Colonic mucosa (tissue), 4 donors: Measurements from ENCODE around the gene GABRG3. TPM values are rescaled to one million over a fixed set of nuclear protein-coding genes. Genes with fewer than 3 reads are reported as not detected.

ENCODE experiments used
- DNase-seq: peaks from one replicate; pipeline ENCODE4 v3.0.0-alpha.2; 2020
- H3K27ac ChIP-seq: fragments of 200-600 bp; one replicate; pipeline ENCODE4 v1.8.0; 2021
- H3K27me3 ChIP-seq: fragments of 200-600 bp; one replicate; pipeline ENCODE4 v1.8.0; 2021
- H3K36me3 ChIP-seq: fragments of 200-600 bp; one replicate; pipeline ENCODE4 v1.8.0; 2021
- H3K4me1 ChIP-seq: fragments of 200-600 bp; one replicate; pipeline ENCODE4 v1.8.0; 2021; ENCODE audit warnings: mild to moderate bottlenecking
- H3K4me3 ChIP-seq: fragments of 200-600 bp; one replicate; pipeline ENCODE4 v1.8.0; 2021
- H3K9ac ChIP-seq, 2 donors: one replicate each; pipeline ENCODE4 v1.7.0; 2013; ENCODE audit warnings: control low read depth in 2 of 2, low read depth in 2 of 2, low read length in 2 of 2
- H3K9me3 ChIP-seq: fragments of 200-600 bp; one replicate; pipeline ENCODE4 v1.8.0; 2021
- intact Hi-C: fragments of 100-400 bp; cut with DNase I; formaldehyde crosslinking; loops from one replicate; pipeline ENCODE4 v1.14.1; 2022
- total RNA-seq, 2 donors: library from RNA; stranded (reverse); fragmentation: NEBNext Ultra II Directional in 1 of 2; extraction: Animal tissue kit (Norgen Biotek cat#: 25700) in 1 of 2; gene quantifications; one replicate each; pipeline ENCODE4 v1.2.1, GENCODE V29; 2021
- TF ChIP-seq, protein P1 (sequence below): fragments of 200-600 bp; IDR thresholded peaks from one replicate; pipeline ENCODE4 v1.8.0; 2022; ENCODE audit warnings: antibody characterized with exemption, mild to moderate bottlenecking
- donor health status: healthy.
- donor health status: DM: no; HTN: no; CAD: no.
- donor health status: DM: no; HTN: no; CAD: no.

The GABRG3 gene
- total RNA-seq, 2 donors from 2014 or later: not detected

GRCh38 chr15:27498700-27499099 is 527.7 kb downstream of the GABRG3 start:
- no peaks in the 10 kb centered on the region for H3K27me3 ChIP-seq
- H3K36me3 ChIP-seq: no peaks in the 10 kb centered on the region
- no peaks in the 10 kb centered on the region for H3K4me1 ChIP-seq
- no peak overlapping the region for H3K27ac ChIP-seq
- H3K9me3 ChIP-seq: no peaks in the 10 kb centered on the region
- TF ChIP-seq, protein P1, sequence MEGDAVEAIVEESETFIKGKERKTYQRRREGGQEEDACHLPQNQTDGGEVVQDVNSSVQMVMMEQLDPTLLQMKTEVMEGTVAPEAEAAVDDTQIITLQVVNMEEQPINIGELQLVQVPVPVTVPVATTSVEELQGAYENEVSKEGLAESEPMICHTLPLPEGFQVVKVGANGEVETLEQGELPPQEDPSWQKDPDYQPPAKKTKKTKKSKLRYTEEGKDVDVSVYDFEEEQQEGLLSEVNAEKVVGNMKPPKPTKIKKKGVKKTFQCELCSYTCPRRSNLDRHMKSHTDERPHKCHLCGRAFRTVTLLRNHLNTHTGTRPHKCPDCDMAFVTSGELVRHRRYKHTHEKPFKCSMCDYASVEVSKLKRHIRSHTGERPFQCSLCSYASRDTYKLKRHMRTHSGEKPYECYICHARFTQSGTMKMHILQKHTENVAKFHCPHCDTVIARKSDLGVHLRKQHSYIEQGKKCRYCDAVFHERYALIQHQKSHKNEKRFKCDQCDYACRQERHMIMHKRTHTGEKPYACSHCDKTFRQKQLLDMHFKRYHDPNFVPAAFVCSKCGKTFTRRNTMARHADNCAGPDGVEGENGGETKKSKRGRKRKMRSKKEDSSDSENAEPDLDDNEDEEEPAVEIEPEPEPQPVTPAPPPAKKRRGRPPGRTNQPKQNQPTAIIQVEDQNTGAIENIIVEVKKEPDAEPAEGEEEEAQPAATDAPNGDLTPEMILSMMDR: no peak
- H3K9ac ChIP-seq: no peak overlapping the region
- no peak overlapping the region for H3K4me3 ChIP-seq
- DNase-seq: no peak
- intact Hi-C loops: no loop called here

DNA sequence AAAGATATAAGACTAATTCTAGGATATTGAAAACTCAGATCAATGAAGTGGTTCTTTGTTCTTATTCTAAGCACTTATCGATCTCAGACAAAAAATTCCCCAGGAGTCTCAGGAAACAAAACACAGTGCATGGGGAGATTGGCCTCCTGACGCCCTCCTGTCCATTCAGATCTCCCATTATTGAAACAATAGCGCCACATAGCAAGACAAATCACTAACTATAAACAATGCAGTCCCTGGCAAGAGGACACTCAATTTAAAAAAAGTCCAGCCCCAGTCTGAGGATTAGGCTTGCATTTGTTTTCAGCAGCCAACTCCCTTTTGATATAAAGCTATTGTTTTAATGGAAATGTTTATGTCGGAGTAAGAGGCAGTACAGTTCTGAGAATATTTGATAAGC is 528.2 kb downstream of the GABRG3 start:
- DNase-seq: no peak
- Histone ChIP-seq H3K36me3 (no peaks in the 10 kb centered on the region), H3K4me1 (no peaks in the 10 kb centered on the region), H3K9me3 (no peaks in the 10 kb centered on the region), H3K9ac (no peak overlapping the region), H3K27me3 (no peaks in the 10 kb centered on the region), H3K4me3 (no peak overlapping the region), H3K27ac (no peak overlapping the region)
- TF ChIP-seq, protein P1: no peak
- intact Hi-C loops: no loop called here

- Histone ChIP-seq H3K9me3 (no peaks in the 10 kb centered on the region), H3K4me1 (no peaks in the 10 kb centered on the region), H3K27me3 (no peaks in the 10 kb centered on the region), H3K36me3 (no peaks in the 10 kb centered on the region), H3K4me3 (no peak overlapping the region), H3K27ac (no peak overlapping the region), H3K9ac (no peak overlapping the region)
- intact Hi-C loops: loop anchor here (10.0 kb wide), 1 partner anchor 55 kb away; no protein-coding TSS in a partner anchor
- no peak for DNase-seq
- TF ChIP-seq, protein P1: no peak
These were observed 528.7 kb downstream of the GABRG3 start for GRCh38 chr15:27499719-27500118.

- DNase-seq: no peak
- TF ChIP-seq, protein P1: no peak
- Histone ChIP-seq H3K36me3 (no peaks in the 10 kb centered on the region), H3K4me3 (no peak overlapping the region), H3K9ac (no peak overlapping the region), H3K9me3 (no peaks in the 10 kb centered on the region), H3K27ac (no peak overlapping the region), H3K4me1 (no peaks in the 10 kb centered on the region), H3K27me3 (no peaks in the 10 kb centered on the region)
- intact Hi-C loops: loop anchor here (10.0 kb wide), 1 partner anchor 55 kb away; no protein-coding TSS in a partner anchor
These were observed 529.2 kb downstream of the GABRG3 start for GRCh38 chr15:27500206-27500605.

DNA sequence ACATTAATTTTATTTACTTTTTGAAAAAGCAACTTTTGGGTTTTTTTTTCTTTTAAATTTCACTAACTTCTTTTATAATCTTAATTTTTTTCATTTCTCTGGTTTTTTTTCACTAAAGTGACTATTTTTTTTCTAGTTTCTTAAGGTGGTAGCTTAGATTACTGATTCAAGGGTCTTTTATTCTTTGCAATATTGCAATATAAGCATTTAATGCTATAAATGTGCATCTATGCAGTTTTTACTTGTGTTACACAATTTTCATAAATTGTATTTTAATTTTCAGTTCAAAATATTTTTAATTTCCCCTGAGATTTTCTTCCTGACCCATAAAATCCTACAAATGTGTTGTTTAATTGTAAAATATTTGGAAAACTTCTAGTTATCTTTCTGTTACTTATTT is 535.8 kb downstream of the GABRG3 start:
- DNase-seq: no peak
- H3K4me1 ChIP-seq: no peaks in the 10 kb centered on the region
- no peak overlapping the region for H3K9ac ChIP-seq
- intact Hi-C loops: loop anchor here (10.0 kb wide), 1 partner anchor 62 kb away; no protein-coding TSS in a partner anchor
- no peaks in the 10 kb centered on the region for H3K9me3 ChIP-seq
- no peak overlapping the region for H3K4me3 ChIP-seq
- TF ChIP-seq, protein P1: no peak
- no peaks in the 10 kb centered on the region for H3K27me3 ChIP-seq
- H3K36me3 ChIP-seq: no peaks in the 10 kb centered on the region
- H3K27ac ChIP-seq: no peak overlapping the region
